GM10248 (cell line): ENCODE data around the gene SHC2.

Experiments used
- CTCF ChIA-PET: fragments of 300-600 bp; sonication (Branson Sonifier 250); formaldehyde crosslinking; extraction: SDS; loops from one replicate; lab custom pipeline; 2021; ENCODE audit warnings: antibody characterized with exemption; lab: Yijun Ruan, JAX
- POLR2A ChIA-PET: fragments of 350-650 bp; sonication (Branson Sonifier 250); formaldehyde crosslinking; extraction: SDS; loops from one replicate; lab custom pipeline; 2020; ENCODE audit warnings: antibody characterized with exemption; lab: Yijun Ruan, JAX
- DNase-seq: peaks from one replicate; pipeline ENCODE4 v3.0.0; 2012; ENCODE audit errors: extremely low spot score
- TF ChIP-seq, protein P1 (sequence below): IDR thresholded peaks from 2 replicates; pipeline ENCODE4 v1.5.1; 2012; ENCODE audit warnings: mild to moderate bottlenecking, low read depth; ENCODE audit errors: extremely low read depth, missing control alignments, control extremely low read depth

Gene SHC2

DNA sequence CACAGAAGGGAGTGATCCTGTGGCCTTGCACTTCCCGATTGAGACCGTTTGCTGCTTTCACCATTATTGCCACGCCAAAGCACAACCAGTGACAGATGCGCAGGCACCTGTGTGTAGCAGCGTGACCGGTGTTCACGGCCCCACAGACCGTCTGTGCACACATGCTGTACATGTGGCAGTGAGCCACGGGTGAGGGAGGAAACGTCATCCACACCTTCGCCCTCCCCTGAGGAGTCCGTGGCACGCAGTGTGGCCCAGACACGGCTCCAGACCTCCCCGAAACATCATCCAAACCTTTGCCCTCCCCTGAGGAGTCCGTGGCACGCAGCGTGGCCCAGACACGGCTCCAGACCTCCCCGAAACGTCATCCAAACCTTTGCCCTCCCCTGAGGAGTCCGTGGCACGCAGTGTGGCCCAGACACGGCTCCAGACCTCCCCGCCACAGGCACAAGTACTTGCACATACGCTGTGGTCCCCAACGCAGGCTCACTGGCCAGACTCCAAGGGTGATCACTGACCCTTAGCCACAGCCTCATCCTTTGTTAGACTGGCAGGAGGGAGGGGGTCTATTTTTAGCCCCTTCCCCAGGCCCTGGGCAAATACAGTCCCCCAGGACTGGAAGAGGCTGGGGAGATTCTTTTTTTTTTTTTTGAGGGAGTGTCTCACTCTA is 7.9 kb upstream of the SHC2 start:
- TF ChIP-seq, protein P1, sequence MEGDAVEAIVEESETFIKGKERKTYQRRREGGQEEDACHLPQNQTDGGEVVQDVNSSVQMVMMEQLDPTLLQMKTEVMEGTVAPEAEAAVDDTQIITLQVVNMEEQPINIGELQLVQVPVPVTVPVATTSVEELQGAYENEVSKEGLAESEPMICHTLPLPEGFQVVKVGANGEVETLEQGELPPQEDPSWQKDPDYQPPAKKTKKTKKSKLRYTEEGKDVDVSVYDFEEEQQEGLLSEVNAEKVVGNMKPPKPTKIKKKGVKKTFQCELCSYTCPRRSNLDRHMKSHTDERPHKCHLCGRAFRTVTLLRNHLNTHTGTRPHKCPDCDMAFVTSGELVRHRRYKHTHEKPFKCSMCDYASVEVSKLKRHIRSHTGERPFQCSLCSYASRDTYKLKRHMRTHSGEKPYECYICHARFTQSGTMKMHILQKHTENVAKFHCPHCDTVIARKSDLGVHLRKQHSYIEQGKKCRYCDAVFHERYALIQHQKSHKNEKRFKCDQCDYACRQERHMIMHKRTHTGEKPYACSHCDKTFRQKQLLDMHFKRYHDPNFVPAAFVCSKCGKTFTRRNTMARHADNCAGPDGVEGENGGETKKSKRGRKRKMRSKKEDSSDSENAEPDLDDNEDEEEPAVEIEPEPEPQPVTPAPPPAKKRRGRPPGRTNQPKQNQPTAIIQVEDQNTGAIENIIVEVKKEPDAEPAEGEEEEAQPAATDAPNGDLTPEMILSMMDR = no peak
- CTCF ChIA-PET = no interaction called here
- POLR2A ChIA-PET = no interaction called here
- no peak for DNase-seq

DNA sequence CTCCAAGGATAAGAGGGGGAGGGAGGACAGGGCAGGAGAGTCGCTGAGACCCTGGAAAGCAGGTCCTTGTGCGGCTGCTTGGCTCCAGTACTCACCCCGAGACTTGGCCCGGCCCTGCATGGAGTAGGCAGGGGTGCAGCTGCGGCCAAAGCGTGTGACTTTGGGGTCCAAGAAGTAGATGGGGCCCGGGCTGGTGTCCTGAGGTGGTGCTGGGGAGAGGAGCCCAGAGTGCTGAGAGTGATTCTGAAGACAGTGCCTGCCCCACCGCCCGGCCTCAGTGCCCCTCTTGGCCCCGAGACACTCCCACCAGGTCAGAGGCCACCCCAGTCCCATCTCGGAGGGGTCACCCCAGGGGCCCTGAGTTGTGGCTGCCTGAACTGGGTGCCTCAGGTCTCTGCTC is 6.7 kb upstream of the SHC2 start:
- ChIA-PET POLR2A (no interaction called here), CTCF (no interaction called here)
- TF ChIP-seq, protein P1 = no peak
- DNase-seq = no peak

DNA sequence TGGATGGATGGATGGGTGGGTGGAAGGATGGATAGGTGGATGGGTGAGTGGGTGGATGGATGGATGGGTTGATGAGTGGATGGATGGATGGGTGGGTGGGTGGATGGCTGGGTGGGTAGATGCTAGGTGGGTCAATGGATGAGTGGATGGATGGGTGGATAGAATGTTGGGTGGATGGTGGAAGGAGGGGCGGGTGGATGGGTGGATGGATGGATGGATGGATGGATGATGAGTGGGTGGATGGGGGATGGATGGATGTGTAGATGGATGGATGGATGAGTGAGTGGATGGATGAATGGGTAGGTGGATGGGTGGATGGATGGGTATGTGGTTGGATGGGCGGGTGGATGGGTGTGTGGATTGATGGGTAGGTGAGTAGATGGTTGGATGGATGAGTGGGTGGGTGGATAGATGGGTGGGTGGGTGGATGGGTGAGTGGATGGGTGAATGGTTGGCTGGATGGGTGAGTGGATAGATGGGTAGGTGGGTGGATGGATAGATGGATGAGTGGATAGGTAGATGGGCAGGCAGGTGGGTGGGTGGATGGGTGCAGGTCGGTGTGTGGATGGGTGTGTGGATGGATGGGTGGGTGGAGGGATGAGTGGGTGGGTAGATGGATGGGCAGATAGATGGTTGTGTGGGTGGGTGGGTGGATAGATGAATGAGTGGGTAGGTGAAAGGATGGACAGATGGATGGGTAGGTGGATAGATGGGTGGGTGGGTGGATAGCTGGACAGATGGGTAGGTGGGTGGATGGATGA is 4.4 kb upstream of the SHC2 start:
- TF ChIP-seq, protein P1 = no peak
- CTCF ChIA-PET = no interaction called here
- no peak for DNase-seq
- POLR2A ChIA-PET = no interaction called here

DNA sequence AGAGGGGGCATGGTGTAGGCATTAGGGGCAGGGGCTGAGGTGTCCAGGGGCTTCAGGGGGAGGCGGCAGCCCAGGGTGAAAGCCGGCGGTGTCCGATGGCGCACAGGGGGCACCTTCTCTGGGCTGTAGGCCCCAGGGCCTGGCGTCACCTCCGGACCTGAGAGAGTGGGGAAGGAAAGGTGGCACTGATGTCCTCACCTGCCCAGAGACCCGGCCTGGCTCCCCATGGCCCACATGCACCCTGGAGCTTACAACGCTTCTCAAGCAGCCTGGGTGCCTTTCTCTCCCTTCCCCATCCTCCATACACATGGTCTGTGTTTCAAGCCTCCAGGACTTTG is 3.3 kb upstream of the SHC2 start:
- ChIA-PET POLR2A (no interaction called here), CTCF (no interaction called here)
- TF ChIP-seq, protein P1 = no peak
- DNase-seq = no peak

DNA sequence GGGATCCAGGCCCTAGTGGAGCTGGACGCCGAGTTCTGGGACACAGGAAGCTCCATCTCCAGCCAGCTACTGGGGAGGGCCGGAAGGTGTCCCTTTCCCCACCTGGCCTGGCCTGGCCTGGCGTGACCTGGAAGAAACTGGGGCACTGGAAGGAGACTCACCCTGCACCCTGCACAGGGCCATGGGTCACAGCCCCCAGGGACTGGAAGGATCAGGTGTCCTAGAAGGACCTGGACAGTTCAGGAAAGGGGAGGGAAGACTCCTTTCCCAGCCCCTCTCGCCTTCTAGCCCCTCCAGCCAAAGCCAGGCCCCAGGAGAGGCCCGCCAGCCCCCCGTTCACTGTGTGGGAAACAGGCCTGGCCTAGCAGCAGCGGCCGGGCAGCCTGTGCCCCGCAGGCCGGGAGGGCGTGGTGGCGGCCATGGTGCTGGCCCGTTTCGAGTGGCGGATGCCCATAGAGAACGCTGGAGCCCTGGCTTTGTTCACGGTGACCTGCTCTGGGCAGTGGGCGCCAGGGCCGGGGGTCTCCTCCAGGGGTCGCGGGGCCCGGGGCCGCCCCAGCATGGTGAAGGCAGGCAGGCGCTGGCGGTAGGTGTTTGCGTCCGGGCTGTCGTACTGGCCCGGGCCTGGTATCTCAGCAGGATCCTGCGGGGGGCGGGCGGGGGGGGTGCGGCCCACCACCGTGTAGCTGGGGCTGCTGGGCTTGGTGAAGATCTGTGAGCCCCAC is 2.8 kb upstream of the SHC2 start:
- TF ChIP-seq, protein P1 = no peak
- DNase-seq = no peak
- ChIA-PET POLR2A (no interaction called here), CTCF (no interaction called here)

DNA sequence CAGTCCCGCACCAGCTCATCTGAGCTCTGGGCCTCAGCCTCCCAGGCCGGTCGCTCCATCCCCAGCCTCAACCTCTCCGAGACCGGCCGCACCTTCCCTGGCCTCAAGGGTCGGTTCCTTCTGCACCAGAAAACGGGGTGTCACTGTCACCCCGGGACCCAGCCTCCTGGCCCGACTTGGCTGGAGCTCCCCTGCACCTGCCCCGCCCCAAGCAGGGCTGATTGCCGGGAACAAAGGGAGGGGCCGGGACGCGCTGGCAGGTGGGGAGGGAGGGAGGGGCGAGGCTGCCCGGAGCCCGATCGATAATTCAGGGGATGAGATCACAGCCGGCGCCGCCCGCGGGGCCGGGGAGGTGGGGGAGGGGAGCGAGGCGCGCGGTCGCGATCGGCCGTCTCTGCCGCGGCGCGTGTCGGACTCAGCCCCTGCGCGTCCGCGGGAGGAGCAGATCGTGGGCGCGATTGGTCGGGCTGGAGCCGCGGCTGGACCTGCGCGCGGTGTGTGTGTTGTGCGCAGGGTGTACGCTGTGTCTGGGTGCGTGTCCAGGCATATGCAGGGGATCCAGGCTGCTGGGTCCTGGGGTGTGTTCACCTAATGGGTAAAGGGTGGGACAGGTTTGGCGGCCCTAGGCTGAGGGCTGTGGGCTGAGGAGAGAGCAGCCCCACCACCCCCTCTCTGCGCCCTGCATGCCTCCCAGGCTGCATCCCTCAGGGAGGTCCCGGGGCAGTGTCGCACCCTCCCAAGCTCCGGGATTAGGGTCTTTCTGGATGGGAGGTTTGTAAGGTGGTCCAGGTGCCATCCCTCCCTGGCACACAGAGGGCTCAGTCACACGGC is 1.1 kb upstream of the SHC2 start:
- POLR2A ChIA-PET = no interaction called here
- no peak for DNase-seq
- CTCF ChIA-PET = no interaction called here
- TF ChIP-seq, protein P1 = no peak
